Daoy (cell line): ENCODE data around the gene DIRAS3. TPM values are rescaled to one million over a fixed set of nuclear protein-coding genes. Genes with fewer than 3 reads are reported as not detected.
A peak's percentile ranks its signal among the peaks of the same experiment; 100 is the strongest.
"Not testable (repeated sequence)": the region's sequence is repeated elsewhere in the genome, so short reads cannot be mapped to it uniquely, and the experiment has no call there.

Experiments used
- DNase-seq: peaks from one replicate; pipeline ENCODE4 v3.0.0-alpha.2; 2015; ENCODE audit warnings: low read depth
- total RNA-seq: library from RNA; depleted of rRNA; stranded (reverse); fragments of >200 nt; shearing (Covaris generic); gene quantifications from 2 replicates; pipeline ENCODE4 v1.2.3, GENCODE V29; 2014; rRNA removed

DIRAS3 gene
- total RNA-seq, 1 experiment from 2014 or later: 69.4 TPM

- DNase-seq: no peak
Measured at GRCh38 chr1:68024635-68025338, 25.6 kb downstream of the DIRAS3 start.

DNA sequence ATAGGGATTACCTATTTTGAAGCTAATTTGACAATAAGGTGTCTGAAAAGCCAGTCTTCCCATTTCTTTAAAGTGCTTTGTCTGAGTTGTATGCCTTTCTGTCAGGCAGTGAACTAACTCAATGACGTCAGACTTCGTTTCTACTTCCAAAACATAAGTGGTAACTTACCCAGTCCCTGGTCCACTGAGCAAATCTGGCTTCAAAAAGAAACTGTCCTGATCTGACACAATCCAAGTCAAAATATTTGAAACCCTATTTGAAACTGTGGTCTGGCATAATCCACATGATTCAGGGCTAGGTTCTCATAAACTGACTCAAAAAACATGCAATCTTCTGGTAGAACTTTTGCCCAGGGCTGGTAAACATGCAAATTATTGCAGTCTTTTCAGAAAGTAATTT lies 34.0 kb downstream of the DIRAS3 start:
- no peak for DNase-seq

GRCh38 chr1:68015971-68016370 lies 34.5 kb downstream of the DIRAS3 start:
- DNase-seq: no peak

DNA sequence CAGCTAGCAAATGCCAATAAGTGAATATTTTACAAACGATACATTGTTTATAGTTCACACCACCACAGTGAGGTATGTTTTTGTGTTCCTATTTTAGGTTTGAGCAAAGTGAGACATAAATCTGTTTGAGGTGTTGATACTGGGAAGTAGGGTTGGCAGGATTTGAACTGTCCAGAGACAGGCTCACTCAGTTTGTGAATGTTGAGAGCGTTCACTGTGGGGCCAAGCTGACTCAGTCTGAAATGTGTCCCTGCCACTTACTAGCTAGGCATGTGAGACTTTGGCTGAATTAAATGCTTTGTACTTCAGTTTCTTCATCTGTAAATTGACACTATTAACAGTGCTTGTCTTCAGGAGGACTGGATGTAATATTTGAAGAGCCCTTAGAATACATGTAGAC lies 35.1 kb downstream of the DIRAS3 start:
- no peak for DNase-seq

GRCh38 chr1:68013351-68013750 lies 37.1 kb downstream of the DIRAS3 start:
- no peak for DNase-seq

GRCh38 chr1:68011657-68012375 lies 38.6 kb downstream of the DIRAS3 start:
- peak; percentile 7 for DNase-seq

DNA sequence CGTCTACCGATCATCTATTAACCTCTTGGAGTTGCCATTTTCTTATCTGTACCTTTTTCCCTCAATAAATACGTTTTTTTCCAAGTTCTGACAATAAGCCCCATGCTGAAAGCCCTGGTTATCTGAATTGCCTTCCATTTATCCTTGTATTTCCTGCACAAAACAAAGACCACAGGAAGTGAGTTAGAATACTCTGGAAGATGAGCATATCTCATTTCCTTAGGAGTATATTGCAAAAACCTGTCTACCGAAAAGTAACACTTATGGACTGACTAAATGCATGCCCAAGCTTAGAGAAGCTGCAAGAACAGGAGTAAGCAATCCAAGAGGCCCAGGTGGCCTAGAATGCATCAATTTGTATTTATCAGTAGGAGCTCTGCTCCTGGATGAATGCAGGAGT lies 39.9 kb downstream of the DIRAS3 start:
- no peak for DNase-seq

- no peak for DNase-seq
Measured at GRCh38 chr1:68010090-68010489, 40.3 kb downstream of the DIRAS3 start.

GRCh38 chr1:68003626-68004025 lies 46.8 kb downstream of the DIRAS3 start:
- not testable (repeated sequence) for DNase-seq

GRCh38 chr1:68000191-68000590 lies 50.2 kb downstream of the DIRAS3 start:
- DNase-seq: no peak

DNA sequence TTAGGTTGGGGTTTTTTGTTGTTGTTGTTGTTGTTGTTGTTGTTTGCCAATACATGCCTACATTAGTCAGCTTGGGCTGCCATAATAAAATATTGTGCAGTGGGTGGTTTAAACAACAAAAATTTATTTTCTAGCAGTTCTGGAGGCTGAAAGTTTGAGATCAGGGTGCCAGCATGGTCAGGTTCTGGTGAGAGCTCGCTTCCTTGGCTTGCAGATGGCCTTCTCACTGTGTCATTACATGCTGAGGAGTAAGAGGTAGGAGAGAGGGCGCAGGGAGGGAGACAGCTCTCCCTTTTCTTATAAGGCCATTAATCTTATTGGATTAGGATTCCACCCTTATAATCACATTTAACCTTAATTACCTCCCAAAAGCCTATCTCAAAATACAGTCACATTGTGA lies 52.7 kb downstream of the DIRAS3 start:
- no peak for DNase-seq

Other genes with a start within 250 kb of the DIRAS3 start
- 209 and 231 TPM in 2 replicates for gene GNG12, start 217.2 kb downstream of the DIRAS3 start, total RNA-seq
- 47.5 and 51.8 TPM in 2 replicates for gene WLS, start 181.9 kb upstream of the DIRAS3 start, total RNA-seq